Neutrophil (primary cell): Measurements from ENCODE around the gene SSBP3.

Source experiments
- H3K27ac ChIP-seq: fragments of 200-600 bp; sonication (generic); 2 replicates; pipeline ENCODE4 v1.5.1; 2016; ENCODE audit warnings: mild to moderate bottlenecking, moderate library complexity
- H3K27me3 ChIP-seq: fragments of 200-600 bp; sonication (generic); 2 replicates; pipeline ENCODE4 v1.6.0; 2016; ENCODE audit warnings: mild to moderate bottlenecking
- H3K36me3 ChIP-seq: fragments of 200-600 bp; sonication (generic); 2 replicates; pipeline ENCODE4 v1.5.1; 2017
- H3K4me1 ChIP-seq, 2 experiments: fragments of 200-600 bp in 1 of 2; sonication (generic) in 1 of 2; 1 replicate in 1 of 2; 2 replicates in 1 of 2; pipeline versions ENCODE4 v1.5.1 to v1.6.1; 2013 to 2016; ENCODE audit warnings: low read depth in 1 of 2, low read length in 1 of 2, mild to moderate bottlenecking in 1 of 2, moderate library complexity in 1 of 2; ENCODE audit not compliant: control insufficient read depth in 1 of 2, insufficient read depth in 1 of 2
- H3K4me3 ChIP-seq, 2 experiments: fragments of 200-600 bp in 1 of 2; sonication (generic) in 1 of 2; 1 replicate in 1 of 2; 2 replicates in 1 of 2; pipeline ENCODE4 v1.5.1; 2013 to 2016; ENCODE audit warnings: low read depth in 1 of 2, low read length in 1 of 2, mild to moderate bottlenecking in 1 of 2, moderate library complexity in 1 of 2
- H3K9me3 ChIP-seq: fragments of 200-600 bp; sonication (generic); 2 replicates; pipeline ENCODE4 v1.5.1; 2016
- TF ChIP-seq, protein P1 (sequence below): fragments of 200-600 bp; sonication (generic); IDR thresholded peaks from 2 replicates; pipeline ENCODE4 v1.5.1; 2016; ENCODE audit warnings: antibody characterized with exemption

SSBP3 gene

DNA sequence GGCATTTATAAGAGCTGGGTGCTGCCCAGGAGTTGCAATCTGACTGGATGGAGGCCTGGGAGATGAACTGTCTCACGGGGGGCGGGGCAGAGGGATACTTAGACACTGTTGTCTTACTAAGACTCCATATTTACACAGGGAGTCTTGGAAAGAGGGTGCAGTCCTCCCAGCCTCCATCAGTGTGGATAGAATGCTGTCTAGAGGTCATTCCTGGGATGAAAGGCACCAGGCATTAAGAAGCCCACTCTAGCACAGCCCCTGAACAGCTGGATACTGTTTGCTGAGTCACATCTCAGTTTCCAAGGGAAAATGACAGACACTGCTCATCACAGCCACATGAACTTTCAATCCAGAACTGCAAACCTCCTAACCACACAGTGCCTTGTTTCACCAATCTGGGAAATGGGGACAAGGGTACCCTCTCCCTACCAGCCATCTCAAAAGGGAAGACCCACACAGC lies 43.3 kb downstream of the SSBP3 start:
- Histone ChIP-seq H3K4me3 (no peak overlapping the region), H3K27me3 (no peaks in the 10 kb centered on the region), H3K36me3 (no peaks in the 10 kb centered on the region), H3K4me1 (peaks cover 6 to 8% of the 10 kb centered on the region in 2 experiments), H3K9me3 (no peaks in the 10 kb centered on the region), H3K27ac (no peak overlapping the region)
- TF ChIP-seq, protein P1, sequence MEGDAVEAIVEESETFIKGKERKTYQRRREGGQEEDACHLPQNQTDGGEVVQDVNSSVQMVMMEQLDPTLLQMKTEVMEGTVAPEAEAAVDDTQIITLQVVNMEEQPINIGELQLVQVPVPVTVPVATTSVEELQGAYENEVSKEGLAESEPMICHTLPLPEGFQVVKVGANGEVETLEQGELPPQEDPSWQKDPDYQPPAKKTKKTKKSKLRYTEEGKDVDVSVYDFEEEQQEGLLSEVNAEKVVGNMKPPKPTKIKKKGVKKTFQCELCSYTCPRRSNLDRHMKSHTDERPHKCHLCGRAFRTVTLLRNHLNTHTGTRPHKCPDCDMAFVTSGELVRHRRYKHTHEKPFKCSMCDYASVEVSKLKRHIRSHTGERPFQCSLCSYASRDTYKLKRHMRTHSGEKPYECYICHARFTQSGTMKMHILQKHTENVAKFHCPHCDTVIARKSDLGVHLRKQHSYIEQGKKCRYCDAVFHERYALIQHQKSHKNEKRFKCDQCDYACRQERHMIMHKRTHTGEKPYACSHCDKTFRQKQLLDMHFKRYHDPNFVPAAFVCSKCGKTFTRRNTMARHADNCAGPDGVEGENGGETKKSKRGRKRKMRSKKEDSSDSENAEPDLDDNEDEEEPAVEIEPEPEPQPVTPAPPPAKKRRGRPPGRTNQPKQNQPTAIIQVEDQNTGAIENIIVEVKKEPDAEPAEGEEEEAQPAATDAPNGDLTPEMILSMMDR = no peak

DNA sequence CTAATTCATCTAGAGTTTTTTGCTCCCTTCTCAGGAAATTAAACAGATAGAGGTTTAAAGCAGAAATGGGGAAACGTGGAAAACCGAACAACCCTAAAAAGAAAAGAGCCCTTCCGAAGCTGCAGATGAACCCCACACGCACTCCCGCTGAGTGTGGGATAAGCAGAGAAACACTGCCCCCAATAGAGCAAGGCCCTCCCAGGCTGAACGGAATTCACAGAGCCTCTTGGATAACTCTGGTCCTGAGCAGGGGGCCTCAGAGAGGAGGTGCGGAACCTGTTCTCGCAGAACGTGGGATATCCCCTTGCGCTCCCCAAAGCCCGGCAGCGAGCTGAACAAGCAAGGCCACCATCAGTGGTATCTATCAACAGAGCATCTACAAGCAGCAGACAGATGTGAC lies 44.9 kb downstream of the SSBP3 start:
- H3K4me1 ChIP-seq = peaks cover 10 to 13% of the 10 kb centered on the region in 2 experiments
- no peaks in the 10 kb centered on the region for H3K36me3 ChIP-seq
- no peaks in the 10 kb centered on the region for H3K9me3 ChIP-seq
- no peak overlapping the region for H3K27ac ChIP-seq
- TF ChIP-seq, protein P1 = no peak
- peaks cover 7% of the 10 kb centered on the region for H3K27me3 ChIP-seq
- no peak overlapping the region for H3K4me3 ChIP-seq

DNA sequence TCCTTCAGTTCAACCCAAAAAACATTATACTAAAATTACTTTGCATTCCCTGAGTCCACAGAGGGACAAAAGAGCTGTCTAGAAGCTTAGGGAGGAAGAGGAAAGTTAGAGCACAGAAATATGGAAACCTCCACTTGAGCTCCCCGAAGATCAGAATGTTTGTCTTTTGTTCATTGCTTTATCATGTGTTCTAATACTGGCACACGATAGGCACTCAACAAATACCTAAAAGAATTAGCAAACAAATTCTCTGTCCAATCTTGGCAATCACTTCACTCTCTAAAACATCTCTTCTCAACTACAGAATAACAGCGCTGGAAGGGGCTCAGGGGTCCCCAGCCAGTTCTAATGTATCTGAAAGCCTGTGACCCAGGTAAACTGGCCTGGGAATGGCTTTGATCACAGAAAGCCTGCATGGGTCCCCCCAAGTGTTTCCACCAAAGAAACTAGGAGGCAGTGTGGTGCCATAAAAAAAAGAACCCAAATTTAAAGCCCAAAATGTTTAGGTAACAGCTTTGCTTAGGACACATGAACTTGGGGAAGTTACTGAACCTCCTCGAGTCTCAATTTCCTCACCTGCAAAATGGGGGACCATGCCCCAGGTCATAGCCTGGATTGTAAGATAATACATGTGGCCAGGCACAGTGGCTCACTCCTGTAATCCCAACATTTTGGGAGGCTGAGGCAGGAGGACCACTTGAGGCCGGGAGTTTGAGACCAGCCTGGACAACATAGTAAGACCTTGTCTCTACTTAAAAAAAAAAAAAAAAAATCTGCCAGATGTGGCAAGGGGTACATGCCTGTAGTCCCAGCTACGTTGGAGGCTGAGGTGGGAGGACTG lies 45.8 kb downstream of the SSBP3 start:
- Histone ChIP-seq H3K27ac (no peak overlapping the region), H3K4me1 (peaks cover 17 to 20% of the 10 kb centered on the region in 2 experiments)
- TF ChIP-seq, protein P1 = no peak

DNA sequence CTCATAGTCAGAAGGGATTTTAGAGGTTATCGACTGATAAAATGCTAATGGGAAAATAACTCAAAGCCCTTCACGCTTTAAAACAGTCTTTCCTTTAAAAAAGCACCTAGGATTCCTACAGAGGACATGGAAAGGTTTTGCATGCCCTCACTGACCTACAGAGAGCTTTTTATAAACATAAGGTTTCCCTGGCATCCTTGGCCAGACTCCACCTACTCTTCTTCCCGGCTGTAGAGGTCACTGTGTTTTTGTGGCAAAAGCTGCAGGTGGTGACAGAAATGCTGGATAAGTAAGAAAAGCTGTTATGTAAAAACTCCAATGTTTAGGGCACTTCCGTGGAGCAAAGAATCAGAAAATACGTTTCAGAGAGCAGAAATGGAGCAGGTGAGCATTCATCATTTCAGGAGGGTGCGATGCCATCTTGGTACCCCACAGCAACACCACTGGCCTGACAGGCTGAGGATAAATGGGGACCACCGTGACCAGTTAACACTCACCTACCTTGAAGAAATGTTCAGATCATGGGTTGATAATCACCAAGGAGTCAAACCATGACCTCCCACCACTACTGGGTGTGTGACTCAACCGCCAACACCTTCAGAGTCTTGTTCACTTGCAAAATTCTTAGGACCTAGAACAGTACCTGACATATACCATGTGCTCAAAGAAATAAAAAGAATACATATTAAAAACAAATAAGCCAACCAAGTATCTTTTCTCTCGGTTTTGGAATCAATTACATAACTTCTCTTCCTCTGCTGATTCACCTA lies 46.6 kb downstream of the SSBP3 start:
- Histone ChIP-seq H3K36me3 (no peaks in the 10 kb centered on the region), H3K4me3 (no peak overlapping the region), H3K27me3 (peaks cover 13% of the 10 kb centered on the region), H3K9me3 (no peaks in the 10 kb centered on the region), H3K4me1 (peaks cover 11 to 16% of the 10 kb centered on the region in 2 experiments), H3K27ac (no peak overlapping the region)
- TF ChIP-seq, protein P1 = no peak

More for the DNA sequence above, 45.8 kb downstream of the SSBP3 start:
- no peaks in the 10 kb centered on the region for H3K9me3 ChIP-seq
- no peaks in the 10 kb centered on the region for H3K36me3 ChIP-seq
- no peak overlapping the region for H3K4me3 ChIP-seq
- peaks cover 13% of the 10 kb centered on the region for H3K27me3 ChIP-seq

DNA sequence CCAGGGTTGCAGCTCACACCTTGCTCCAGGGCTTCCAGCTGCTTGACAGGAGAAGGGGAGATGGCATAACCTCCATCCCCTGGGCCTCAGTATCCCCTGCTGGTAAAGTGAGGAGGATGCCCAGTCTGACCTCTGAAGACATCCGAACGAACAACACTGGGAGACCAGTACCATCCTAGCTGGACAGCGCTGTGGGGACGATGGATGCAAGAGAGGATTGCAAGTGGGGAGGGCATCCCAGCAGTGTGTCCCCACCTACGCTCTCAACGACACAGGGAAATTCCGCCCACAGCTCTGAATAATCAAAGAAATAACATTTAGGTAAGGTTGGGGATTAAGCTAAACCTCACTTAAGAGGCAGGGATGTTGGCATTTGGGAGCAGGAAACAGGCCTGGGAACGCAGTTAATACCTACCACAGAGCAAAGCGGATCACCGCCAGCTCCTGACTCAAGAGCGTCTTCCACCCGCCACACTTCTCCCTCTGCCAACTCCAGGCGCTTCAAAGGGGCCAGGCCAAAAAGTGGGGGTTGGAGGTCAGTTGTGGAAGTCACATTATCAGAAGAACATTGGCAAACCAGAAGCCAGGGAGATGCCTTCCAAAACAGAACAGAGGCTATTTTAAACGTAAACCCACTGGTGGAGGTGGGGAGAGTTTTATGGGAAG lies 47.6 kb downstream of the SSBP3 start:
- peaks cover 11 to 16% of the 10 kb centered on the region in 2 experiments for H3K4me1 ChIP-seq
- peaks cover 13% of the 10 kb centered on the region for H3K27me3 ChIP-seq
- H3K9me3 ChIP-seq = no peaks in the 10 kb centered on the region
- TF ChIP-seq, protein P1 = no peak
- H3K4me3 ChIP-seq = no peak overlapping the region
- H3K36me3 ChIP-seq = no peaks in the 10 kb centered on the region
- no peak overlapping the region for H3K27ac ChIP-seq
